AG08395 (cell line): Measurements from ENCODE around the gene ZNF750.

Experiments used
- DNase-seq: peaks from one replicate; pipeline ENCODE4 v3.0.0; 2012; ENCODE audit warnings: mixed read lengths, low spot score

ZNF750 gene

GRCh38 chr17:82812058-82812457 lies 27.8 kb downstream of the ZNF750 start:
- no peak for DNase-seq

GRCh38 chr17:82810644-82811430 lies 29.0 kb downstream of the ZNF750 start:
- no peak for DNase-seq

DNA sequence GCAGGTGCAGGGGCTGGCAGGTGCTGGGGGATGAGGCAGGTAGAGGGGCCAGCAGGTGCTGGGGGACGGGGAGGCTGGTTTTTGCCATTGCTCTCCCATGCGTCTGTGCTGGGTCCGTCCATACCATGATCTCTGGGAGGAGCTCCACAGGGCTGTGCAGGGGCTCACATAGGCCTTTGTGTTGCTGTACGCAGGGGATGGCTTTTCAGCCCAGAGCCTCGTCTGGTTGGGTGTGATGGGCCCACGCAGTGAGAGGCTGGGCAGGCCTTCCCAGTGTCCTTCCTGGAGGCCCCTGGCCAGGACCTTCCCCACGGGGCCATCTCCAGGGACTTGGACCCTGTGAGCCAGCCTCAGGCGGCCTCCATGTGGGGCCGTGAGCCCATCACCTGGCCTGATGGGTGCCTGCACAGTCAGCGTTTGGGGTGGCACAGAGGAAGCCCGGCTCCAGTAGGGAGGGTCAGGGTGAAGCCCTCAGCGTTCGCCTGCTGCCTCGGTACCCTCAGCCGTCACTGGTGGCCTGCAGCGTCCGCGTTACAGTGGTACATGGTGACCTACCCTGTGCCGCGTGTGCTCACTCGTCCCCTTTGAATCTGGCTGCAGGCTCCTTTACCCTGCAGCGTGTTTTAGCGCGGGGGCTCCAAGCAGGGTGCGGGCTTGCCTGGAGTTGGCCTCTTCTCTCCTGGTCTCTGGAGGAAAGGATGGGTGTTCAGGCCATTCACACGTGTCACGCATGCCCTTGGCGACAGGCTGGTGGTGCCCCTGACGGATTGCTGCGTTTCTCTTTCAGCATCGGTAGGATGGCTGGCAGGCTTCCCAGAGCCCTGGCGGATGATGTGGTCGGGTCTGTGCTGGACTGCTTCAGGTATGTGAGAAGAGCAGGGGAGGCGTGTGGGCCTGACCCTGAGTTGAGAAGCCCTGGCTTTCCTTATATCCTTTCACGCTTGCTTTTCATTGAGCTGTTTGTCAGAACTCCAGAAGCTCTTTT lies 30.6 kb downstream of the ZNF750 start:
- no peak for DNase-seq

- no peak for DNase-seq
Observed at GRCh38 chr17:82808006-82808405, 31.8 kb downstream of the ZNF750 start.

DNA sequence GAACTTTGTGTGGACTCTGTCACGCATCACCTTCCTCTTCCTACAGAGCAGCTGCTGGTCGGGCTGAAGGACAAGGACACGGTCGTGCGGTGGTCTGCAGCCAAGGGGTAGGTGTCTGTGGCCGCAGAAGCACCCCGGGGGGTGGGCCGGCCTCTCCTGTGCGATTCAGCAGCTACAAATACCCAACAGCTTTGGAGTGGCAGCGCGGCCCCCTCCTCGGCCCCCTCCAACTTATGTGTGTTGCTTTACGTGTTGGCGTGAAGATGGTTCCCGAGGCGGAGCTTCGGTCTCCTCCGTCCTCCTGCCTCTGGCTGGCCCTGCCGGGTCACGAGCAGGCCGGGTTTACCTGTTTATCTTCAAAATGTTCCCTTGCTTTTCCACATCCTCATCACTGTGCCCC lies 32.3 kb downstream of the ZNF750 start:
- no peak for DNase-seq

DNA sequence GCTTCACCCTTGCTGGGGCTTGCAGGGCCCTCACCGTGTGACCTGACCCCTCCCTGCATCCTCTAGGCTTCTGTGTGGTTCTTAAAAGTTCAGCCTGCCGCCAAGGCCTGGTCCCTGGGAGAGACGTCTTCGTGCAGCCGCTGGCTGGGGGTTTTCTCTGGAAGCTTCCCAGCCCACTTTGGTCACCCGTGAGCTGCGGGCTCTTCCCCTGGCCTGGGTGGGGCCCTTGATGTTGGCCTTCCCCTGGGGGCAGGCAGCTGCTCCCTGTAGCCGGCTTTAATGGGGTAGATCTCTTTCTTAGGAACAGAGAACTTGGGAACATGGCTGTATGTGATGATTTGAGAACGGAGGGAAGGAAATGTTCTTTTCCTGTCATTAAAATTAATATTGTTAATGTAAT lies 32.7 kb downstream of the ZNF750 start:
- no peak for DNase-seq

GRCh38 chr17:82806645-82807044 lies 33.2 kb downstream of the ZNF750 start:
- DNase-seq: no peak

DNA sequence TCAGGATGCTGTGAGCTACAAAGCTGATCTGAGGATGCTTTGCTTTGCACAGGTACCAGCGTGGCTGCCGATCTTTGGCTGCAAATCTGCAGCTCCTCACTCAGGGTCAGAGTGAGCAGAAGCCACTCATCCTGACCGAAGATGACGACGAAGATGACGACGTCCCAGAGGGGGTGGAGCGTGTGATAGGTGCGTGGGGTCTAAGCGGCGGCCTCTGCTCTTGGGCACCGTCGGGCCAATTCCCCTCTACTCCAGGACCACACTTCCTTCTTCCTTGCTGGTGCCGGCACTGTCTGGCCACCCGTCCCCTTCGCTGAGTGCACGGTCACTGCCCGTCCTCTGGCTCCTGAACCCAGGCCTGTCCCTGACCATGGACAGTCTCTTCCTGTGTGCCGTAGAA lies 34.0 kb downstream of the ZNF750 start:
- DNase-seq: no peak

GRCh38 chr17:82805254-82805653 lies 34.6 kb downstream of the ZNF750 start:
- no peak for DNase-seq

GRCh38 chr17:82804442-82805191 lies 35.2 kb downstream of the ZNF750 start:
- no peak for DNase-seq

GRCh38 chr17:82803606-82804005 lies 36.2 kb downstream of the ZNF750 start:
- no peak for DNase-seq

- no peak for DNase-seq
Observed at GRCh38 chr17:82803185-82803584, 36.6 kb downstream of the ZNF750 start.

DNA sequence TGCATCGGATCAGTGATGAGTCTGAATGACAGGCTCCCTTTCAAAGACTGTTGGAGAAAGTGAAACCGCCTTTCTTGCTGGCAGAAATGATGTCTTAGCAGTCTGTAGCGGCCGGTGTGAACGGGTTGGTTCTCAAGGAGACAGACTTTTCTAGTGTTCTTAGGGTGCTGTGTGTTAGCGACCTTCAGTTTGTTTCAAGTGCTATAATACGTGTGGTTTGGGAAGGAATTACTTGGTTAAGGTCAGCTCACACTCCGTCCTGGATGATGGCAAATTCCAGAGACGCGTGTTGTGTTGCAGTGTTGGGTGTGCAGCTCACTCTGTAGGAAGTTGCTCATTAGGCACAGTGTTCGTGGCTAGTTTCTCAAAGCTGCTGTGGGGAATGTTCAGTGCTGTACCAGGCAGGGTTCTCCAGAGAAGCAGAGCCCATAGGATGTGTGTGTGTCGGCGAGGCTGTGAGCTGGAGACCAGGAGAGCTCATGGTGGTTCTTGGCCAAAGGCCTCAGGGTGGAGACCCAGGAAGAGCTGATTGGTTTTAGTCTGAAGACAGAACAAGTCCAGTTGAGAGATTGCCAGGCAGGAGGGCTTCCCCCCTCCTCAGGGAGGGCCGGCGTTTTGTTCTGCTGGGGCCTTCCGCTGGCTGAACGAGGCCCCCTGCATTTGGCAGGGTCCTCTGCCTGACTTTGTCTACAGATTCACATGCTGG lies 37.6 kb downstream of the ZNF750 start:
- peak; percentile 23 for DNase-seq

DNA sequence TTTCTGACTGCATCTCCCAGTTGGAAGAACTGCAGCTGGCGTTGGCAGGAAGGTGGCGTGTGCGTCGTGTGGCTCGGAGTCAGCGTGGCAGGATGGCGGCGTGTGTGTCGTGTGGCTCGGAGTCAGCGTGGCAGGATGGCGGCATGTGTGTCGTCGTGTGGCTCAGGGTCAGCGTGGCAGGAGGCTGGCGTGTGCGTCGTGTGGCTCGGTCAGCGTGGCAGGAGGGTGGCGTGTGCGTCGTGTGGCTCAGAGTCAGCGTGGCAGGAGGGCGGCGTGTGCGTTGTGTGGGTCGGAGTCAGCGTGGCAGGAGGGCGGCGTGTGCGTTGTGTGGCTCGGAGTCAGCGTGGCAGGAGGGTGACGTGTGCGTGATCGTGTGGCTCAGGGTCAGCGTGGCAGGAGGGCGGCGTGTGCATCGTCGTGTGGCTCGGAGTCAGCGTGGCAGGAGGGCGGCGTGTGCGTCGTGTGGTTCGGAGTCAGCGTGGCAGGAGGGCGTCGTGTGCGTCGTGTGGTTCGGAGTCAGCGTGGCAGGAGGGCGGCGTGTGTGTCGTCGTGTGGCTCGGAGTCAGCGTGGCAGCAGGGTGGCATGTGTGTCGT lies 38.3 kb downstream of the ZNF750 start:
- DNase-seq: no peak

DNA sequence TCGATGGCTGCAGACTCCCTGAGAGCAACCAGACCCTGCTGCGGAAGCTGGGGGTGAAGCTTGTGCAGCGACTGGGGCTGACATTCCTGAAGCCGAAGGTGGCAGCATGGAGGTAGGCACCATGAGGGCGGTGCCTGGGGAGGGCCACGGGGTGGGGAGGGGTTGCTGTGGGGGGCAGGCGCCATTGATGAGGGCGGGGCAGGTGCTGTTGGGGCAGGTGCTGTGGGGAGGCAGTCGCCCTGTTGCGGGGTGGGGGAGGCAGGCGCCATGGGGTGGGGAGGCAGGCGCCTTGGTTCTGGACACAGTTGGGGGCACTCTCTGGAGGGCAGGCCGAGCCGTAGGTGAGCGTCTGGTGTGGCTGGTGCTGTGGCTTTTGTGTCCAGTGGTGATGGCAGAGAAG lies 38.9 kb downstream of the ZNF750 start:
- no peak for DNase-seq

GRCh38 chr17:82799591-82799990 lies 40.2 kb downstream of the ZNF750 start:
- no peak for DNase-seq

DNA sequence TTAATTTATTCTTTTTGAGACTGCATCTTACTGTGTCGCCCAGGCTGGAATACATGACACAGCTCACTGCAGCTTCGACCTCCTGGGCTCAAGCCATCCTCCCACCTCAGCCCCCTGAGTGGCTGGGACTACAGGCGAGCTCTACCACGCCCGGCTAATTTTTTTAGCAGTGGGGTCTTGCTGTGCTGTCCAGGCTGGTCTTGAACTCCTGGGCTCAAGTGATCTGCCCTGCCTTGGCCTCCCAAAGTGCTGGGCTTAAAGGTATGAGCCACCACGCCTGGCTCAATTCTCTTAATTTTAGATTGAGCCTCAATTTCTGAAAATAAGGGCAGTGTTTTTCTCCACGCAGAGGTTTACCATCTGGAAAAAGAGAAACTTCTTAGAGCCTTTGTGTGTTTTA lies 41.1 kb downstream of the ZNF750 start:
- no peak for DNase-seq

DNA sequence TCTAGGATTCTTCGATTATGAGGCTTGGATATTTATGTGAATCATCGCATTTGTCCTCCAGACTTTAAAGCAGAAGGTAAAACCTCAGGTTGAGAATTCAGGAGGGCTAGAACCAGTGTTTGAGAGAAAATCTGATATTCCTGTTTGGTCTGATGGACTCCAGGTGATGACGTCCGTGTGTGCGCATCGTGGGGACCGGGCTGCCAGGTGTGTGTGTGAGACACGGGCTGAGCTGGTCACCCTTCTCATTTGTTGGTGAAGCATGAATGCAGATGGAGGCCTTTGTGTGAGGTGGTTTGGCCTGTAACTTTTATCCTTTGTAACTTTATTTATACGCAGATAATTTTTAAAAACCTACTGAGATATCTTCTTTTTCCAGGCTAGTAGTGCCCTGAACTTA lies 42.8 kb downstream of the ZNF750 start:
- DNase-seq: no peak

DNA sequence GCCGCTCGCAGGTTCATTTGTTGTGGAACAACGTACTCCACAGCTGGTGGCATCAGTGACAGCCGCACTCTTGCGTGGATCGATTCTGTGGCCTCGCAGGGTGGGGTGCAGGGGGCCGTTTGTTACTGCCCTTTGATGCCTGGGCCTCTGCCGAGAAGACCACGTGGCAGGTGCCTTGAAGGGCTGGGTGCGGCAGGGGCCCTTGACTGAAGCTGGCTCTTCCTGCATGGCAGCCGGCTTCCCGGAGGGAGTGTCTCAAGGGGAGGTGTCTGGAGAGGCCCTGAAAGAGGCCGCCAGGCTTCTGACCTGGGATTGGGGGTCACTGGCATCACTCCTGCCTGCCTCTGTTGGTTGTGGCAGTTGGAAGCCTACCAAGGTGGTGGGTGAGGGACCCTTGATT lies 44.2 kb downstream of the ZNF750 start:
- no peak for DNase-seq

GRCh38 chr17:82794781-82795482 lies 44.9 kb downstream of the ZNF750 start:
- DNase-seq: peak; percentile 49
